Common myeloid progenitor, CD34-positive (primary cell): ENCODE measurements around the gene NUFIP1. TPM values are rescaled to one million over a fixed set of nuclear protein-coding genes. Genes with fewer than 3 reads are reported as not detected.
"Not testable (repeated sequence)": the region's sequence is repeated elsewhere in the genome, so short reads cannot be mapped to it uniquely, and the experiment has no call there.

Source experiments
- CTCF ChIA-PET: fragments of 350-600 bp; sonication (Branson Sonifier 250); formaldehyde crosslinking; loops from one replicate; lab custom pipeline; 2021; ENCODE audit warnings: antibody characterized with exemption; lab: Charles Lee
- POLR2A ChIA-PET: fragments of 350-600 bp; sonication (Branson Sonifier 250); formaldehyde crosslinking; loops from one replicate; lab custom pipeline; 2021; ENCODE audit warnings: antibody characterized with exemption; lab: Charles Lee
- DNase-seq, 3 donors: peaks; one replicate each; pipeline versions ENCODE4 v3.0.0 to v3.0.0-alpha.2; 2013
- H3K27ac ChIP-seq, 2 experiments: 1 replicate in 1 of 2; 2 replicates in 1 of 2; pipeline ENCODE4 v1.7.0; 2013; ENCODE audit warnings: inconsistent platforms in 2 of 2, low read length in 2 of 2, mild to moderate bottlenecking in 2 of 2, low read depth in 1 of 2, moderate library complexity in 1 of 2; ENCODE audit not compliant: severe bottlenecking in 2 of 2, insufficient read depth in 1 of 2, poor library complexity in 1 of 2
- H3K27me3 ChIP-seq, 5 experiments: replicated peaks in 2 of 5; 1 replicate in 3 of 5; 2 replicates in 2 of 5; pipeline versions ENCODE4 v1.6.1 to v1.7.0; 2013; ENCODE audit warnings: low read length in 4 of 5, mild to moderate bottlenecking in 2 of 5, moderate library complexity in 2 of 5, inconsistent platforms in 1 of 5; ENCODE audit not compliant: insufficient read depth in 5 of 5, control insufficient read depth in 4 of 5
- H3K36me3 ChIP-seq, 4 experiments: 1 replicate in 2 of 4; 2 replicates in 2 of 4; pipeline versions ENCODE4 v1.6.1 to v1.7.0; 2013; ENCODE audit warnings: low read length in 3 of 4, control low read depth in 1 of 4, mild to moderate bottlenecking in 1 of 4; ENCODE audit not compliant: control insufficient read depth in 4 of 4, insufficient read depth in 4 of 4
- H3K4me1 ChIP-seq, 4 experiments: 1 replicate in 3 of 4; 2 replicates in 1 of 4; pipeline versions ENCODE4 v1.6.1 to v1.7.1; 2013; ENCODE audit warnings: low read length in 3 of 4, mild to moderate bottlenecking in 3 of 4, control low read depth in 1 of 4, inconsistent platforms in 1 of 4, moderate library complexity in 1 of 4; ENCODE audit not compliant: control insufficient read depth in 4 of 4, insufficient read depth in 4 of 4; ENCODE audit errors: control extremely low read depth in 1 of 4
- H3K4me3 ChIP-seq, 7 experiments: 1 replicate in 4 of 7; 2 replicates in 3 of 7; pipeline versions ENCODE4 v1.5.1 to v1.7.0; 2013; ENCODE audit warnings: mild to moderate bottlenecking in 7 of 7, low read length in 6 of 7, moderate library complexity in 6 of 7, inconsistent platforms in 2 of 7, low read depth in 2 of 7, control low read depth in 1 of 7; ENCODE audit not compliant: insufficient read depth in 4 of 7, control insufficient read depth in 1 of 7; ENCODE audit errors: extremely low read depth in 1 of 7
- H3K9me3 ChIP-seq, 5 experiments: 1 replicate in 4 of 5; 2 replicates in 1 of 5; pipeline versions ENCODE4 v1.6.1 to v1.7.1; 2013; ENCODE audit warnings: low read length in 4 of 5, mild to moderate bottlenecking in 2 of 5, inconsistent platforms in 1 of 5, low read depth in 1 of 5, moderate library complexity in 1 of 5; ENCODE audit not compliant: control insufficient read depth in 4 of 5, insufficient read depth in 2 of 5; ENCODE audit errors: control extremely low read depth in 1 of 5
- WGBS: methylation state at CpG from one replicate; pipeline ENCODE4 v1.1.5; 2013; ENCODE audit not compliant: insufficient coverage; 5-methylcytosine and 5-hydroxymethylcytosine counted together
- polyA plus RNA-seq: library from polyadenylated mRNA; unstranded; fragments of 120-200 nt; gene quantifications from one replicate; pipeline ENCODE4 v1.2.1, GENCODE V29; 2013

The NUFIP1 gene
- 5.5 TPM for polyA plus RNA-seq

- Histone ChIP-seq H3K4me1 (peaks cover 6 to 29% (median 23%) of the 10 kb centered on the region in 4 experiments), H3K36me3 (peaks cover 0 to 6% (median 3%) of the 10 kb centered on the region in 4 experiments), H3K27ac (peak within 1 kb of the TSS; percentile 92 to 98), H3K4me3 (peak within 1 kb of the TSS; percentile 79 to 100 (median 94)), H3K9me3 (no peaks in the 10 kb centered on the region), H3K27me3 (no peaks in the 10 kb centered on the region)
- ChIA-PET CTCF (interaction anchor here (2.3 kb wide), 1 partner anchor 18 kb away, joined by 8 read pairs; no protein-coding TSS in a partner anchor), POLR2A (interaction anchor here (0.6 kb wide), 1 partner anchor 1636 kb away, joined by 3 read pairs; no protein-coding TSS in a partner anchor)
- WGBS = 0% methylated on average over 58 of the region's 66 CpGs
- DNase-seq = peak; percentile 96 to 98 (median 97)
Observed at GRCh38 chr13:44989071-44989889, at the start of gene NUFIP1, which contains the start of gene GPALPP1. Gene NUFIP1, minus strand, starts transcription at chr13:44989471. Its CDS starts 35 bp downstream, at chr13:44989436. Gene GPALPP1, plus strand, starts transcription at chr13:44989538. Its CDS starts 117 bp downstream, at chr13:44989655.

DNA sequence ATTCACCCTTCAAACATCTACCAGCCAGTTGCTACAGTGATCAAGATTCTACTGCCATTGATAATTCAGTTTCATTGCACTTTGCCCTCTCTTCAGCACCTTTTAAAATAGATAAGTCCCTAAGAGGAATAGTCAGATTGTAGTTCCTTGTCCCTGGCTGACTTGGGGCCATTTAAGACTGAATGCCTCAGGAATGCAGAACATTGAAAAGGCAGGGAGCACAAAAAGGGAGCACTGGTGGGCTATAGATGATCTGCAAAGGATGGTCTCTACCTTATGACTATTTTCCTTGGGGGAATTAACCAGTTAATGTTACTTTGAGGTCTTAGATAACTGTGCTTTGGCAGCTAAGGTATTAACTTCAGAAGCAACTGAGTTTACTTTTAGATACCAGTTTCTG, 46.9 kb upstream of the NUFIP1 start:
- DNase-seq = no peak
- ChIA-PET CTCF (interaction anchor here (1.4 to 3.1 kb wide), 2 partner anchors 10 to 25 kb away, joined by 4 to 13 read pairs; no protein-coding TSS in a partner anchor), POLR2A (no interaction called here)

DNA sequence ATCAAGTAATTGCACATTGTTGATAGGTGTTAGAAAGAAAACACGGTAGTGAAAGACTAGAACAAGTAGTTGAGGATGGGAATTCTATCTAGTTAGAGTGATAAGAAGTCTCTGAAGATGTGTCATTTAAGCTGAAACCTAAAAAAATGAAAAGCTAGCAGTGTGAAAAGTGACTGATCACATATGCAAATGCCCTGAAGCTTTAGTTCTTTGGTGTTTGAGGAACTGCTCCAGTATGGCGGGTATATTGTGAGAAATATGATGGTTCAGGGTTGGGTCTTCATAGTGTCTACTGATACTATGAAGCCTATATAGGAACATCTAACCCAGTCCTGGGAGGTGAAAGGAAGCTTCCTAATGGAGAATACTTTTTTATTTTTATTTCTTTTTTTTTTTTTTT, 45.1 kb upstream of the NUFIP1 start:
- ChIA-PET CTCF (interaction anchor here (0.9 to 2.2 kb wide), 2 partner anchors 12 to 257 kb away, joined by 4 to 6 read pairs; no protein-coding TSS in a partner anchor), POLR2A (no interaction called here)
- no peak for DNase-seq
- Histone ChIP-seq H3K4me1 (no peaks in the 10 kb centered on the region), H3K9me3 (no peaks in the 10 kb centered on the region), H3K36me3 (peaks cover 9 to 14% (median 11%) of the 10 kb centered on the region in 4 experiments), H3K27me3 (no peaks in the 10 kb centered on the region), H3K4me3 (no peak overlapping the region), H3K27ac (no peak overlapping the region)
- 100% methylated on average over 1 of the region's 2 CpGs for WGBS

More for the DNA sequence above, 46.9 kb upstream of the NUFIP1 start:
- Histone ChIP-seq H3K9me3 (no peaks in the 10 kb centered on the region), H3K4me1 (no peaks in the 10 kb centered on the region), H3K27me3 (no peaks in the 10 kb centered on the region), H3K36me3 (peaks cover 9 to 13% (median 11%) of the 10 kb centered on the region in 4 experiments), H3K27ac (no peak overlapping the region), H3K4me3 (no peak overlapping the region)

DNA sequence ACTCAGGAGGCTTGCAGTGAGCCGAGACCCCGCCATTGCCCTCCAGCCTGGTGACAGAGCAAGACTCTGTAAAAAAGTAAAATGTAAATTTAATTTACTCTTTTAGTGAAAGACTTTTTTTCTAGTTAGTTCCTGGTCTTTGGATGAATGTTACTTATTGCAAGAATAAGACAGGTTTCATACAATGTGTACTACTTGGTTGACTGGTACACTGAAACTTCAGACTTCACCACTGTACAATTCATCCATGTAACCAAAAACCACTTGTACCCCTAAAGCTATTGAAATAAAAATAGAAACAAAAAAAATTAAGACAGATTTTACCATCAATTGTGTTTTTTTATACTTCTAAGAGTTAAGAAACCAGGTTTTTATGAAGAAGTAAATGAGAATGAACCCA, 35.6 kb upstream of the NUFIP1 start:
- no peak overlapping the region for H3K27ac ChIP-seq
- CTCF ChIA-PET = no interaction called here
- POLR2A ChIA-PET = no interaction called here
- no CpG with 5 or more reads among the region's 2 CpGs for WGBS
- H3K4me3 ChIP-seq = no peak overlapping the region
- H3K4me1 ChIP-seq = no peaks in the 10 kb centered on the region
- H3K36me3 ChIP-seq = peaks cover 12 to 49% (median 27%) of the 10 kb centered on the region in 4 experiments
- no peaks in the 10 kb centered on the region for H3K9me3 ChIP-seq
- DNase-seq = no peak
- H3K27me3 ChIP-seq = no peaks in the 10 kb centered on the region

- Histone ChIP-seq H3K27me3 (no peaks in the 10 kb centered on the region), H3K27ac (no peak overlapping the region), H3K4me1 (no peaks in the 10 kb centered on the region), H3K4me3 (no peak overlapping the region), H3K36me3 (peaks cover 11 to 44% (median 23%) of the 10 kb centered on the region in 4 experiments), H3K9me3 (no peaks in the 10 kb centered on the region)
- CTCF ChIA-PET = interaction anchor here (1.4 to 1.8 kb wide), 2 partner anchors 14 to 26 kb away, joined by 4 read pairs; no protein-coding TSS in a partner anchor
- DNase-seq = no peak
- POLR2A ChIA-PET = no interaction called here
- WGBS = 100% methylated on average over 3 of the region's 3 CpGs
Observed at GRCh38 chr13:45021250-45021649, 32.0 kb upstream of the NUFIP1 start.

GRCh38 chr13:45019981-45020380, 30.7 kb upstream of the NUFIP1 start:
- H3K27me3 ChIP-seq, POLR2A ChIA-PET, H3K27ac ChIP-seq, H3K9me3 ChIP-seq, H3K4me3 ChIP-seq, H3K4me1 ChIP-seq, DNase-seq: not testable (repeated sequence)
- CTCF ChIA-PET = interaction anchor here (0.7 to 1.3 kb wide), 2 partner anchors 11 to 37 kb away, joined by 3 to 4 read pairs; no protein-coding TSS in a partner anchor
- 97% methylated on average over 6 of the region's 7 CpGs for WGBS
- H3K36me3 ChIP-seq = peaks cover 15 to 54% (median 26%) of the 10 kb centered on the region in 4 experiments
